Activated CD4-positive, CD25-positive, alpha-beta regulatory T cell treated with anti-CD3 and anti-CD28 coated beads, Interleukin-2, amount 50 U/mL, for 24 hours (primary cell): ENCODE results near the gene C11orf54.
"Not testable (repeated sequence)": the region's sequence is repeated elsewhere in the genome, so short reads cannot be mapped to it uniquely, and the experiment has no call there.

ENCODE experiments used
- ATAC-seq, 2 donors: fragments of 150-1000 bp; cut with Tn5 transposase; one replicate each; pipeline ENCODE4 v1.10.0; 2021; ENCODE audit warnings: mild to moderate bottlenecking in 1 of 2, moderate library complexity in 1 of 2

Gene C11orf54

DNA sequence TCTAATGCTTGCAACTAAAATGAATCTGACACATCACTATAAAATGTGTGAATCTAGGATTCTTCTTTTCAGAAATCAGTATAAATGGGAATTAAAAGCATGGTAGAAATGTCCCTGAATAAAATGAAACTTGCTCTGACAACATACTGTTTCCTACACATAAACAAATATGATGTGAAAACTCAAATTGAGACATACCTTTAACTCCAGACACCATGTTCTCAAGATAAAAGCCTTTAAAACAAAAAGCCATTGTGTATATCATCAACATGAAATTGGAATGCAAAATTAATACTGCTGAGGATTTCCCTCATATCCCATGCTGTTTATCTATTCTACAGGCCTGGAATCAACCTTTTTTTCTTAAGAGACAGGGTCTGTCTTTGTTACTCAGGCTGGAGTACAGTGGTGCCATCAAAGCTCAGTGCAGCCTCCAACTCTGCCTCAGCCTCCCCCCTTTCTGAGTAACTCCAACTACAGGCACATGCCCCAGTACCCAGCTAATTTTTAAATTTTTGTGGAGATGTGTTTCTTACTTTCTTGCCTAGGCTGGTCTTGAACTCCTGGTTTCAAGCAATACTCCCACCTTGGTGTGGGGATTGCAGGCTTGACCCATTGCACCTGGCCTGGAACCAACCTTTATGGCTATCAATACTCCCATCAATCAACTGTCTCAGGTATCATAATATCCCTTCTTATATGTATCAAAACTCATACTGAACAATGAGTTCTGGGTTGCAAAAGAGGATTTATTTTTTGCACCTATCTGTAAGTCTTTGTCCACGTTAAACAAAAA is 6.8 kb upstream of the C11orf54 start:
- ATAC-seq = no peak

DNA sequence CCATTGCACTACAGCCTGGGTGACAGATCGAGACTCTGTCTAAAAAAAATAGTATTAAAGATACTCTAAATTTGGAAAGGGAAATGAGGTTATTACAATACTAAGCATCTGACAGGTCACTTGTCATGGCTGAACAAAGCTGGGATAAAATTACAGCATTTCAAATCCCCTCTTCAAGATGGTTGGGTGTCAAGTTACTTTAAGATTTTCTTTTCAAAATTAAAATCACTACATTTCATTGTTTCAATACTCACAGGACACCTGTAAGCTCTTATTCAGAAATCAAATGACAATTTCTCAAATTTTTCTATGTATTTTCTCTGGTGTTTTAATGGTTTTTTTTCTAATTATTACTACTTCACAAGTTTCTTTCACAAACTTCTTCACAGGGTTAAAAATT is 5.8 kb upstream of the C11orf54 start:
- ATAC-seq = no peak

- ATAC-seq = no peak
Measured at GRCh38 chr11:93736129-93736528, 5.3 kb upstream of the C11orf54 start.

DNA sequence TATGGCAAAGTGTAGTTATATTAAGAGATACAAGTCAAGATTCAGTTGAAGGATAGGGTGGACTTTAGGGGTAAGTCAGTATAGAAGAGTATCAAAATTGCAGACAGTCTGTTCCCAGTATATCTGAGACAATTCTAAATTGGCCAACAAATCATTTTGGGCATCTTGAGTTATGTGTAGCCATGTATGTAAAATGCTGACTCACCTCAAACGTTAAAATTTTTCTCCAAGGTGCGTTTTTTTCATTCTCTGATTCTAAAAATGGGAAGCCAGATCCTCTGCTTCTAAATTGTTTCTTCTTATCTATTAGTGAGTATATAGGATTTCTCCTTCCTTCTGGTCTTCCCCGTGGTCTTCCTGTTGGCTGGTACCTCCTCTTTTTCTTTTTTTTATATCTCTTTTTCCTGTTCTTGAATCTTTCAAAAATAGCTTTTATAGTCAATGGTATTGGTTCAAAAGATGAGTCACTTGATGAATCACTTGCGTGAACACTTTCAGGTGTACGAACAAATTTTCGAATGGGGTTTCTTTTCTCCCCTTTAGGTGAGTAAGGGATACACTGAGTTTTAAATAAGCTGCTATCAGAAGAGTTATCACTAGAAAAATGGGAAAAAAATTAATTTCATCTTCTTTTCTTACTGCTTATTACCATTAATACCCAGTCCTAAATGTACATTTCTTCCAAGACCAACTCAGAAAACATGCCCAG is 3.4 kb upstream of the C11orf54 start:
- ATAC-seq = peak; percentile 27 to 39

DNA sequence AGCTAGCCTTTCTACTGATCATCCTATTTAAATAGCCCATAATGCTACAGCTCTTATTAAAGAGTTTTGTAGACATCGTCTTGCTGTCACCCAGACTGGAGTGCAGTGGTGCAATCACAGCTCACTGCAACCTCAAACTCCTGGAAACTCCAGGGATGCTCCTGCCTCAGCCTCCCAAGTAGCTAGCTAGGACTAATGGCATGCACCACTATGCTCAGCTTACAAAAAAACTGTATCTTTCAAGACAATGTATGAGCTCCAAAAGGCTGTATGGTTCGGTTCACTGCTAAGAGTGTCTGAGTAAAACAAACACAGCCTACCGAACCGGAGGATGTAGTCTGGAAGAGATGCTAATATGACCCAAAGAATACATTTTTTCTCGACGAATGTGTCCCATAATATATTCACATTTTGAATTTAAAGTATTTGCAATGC is 2.8 kb upstream of the C11orf54 start:
- no peak for ATAC-seq

DNA sequence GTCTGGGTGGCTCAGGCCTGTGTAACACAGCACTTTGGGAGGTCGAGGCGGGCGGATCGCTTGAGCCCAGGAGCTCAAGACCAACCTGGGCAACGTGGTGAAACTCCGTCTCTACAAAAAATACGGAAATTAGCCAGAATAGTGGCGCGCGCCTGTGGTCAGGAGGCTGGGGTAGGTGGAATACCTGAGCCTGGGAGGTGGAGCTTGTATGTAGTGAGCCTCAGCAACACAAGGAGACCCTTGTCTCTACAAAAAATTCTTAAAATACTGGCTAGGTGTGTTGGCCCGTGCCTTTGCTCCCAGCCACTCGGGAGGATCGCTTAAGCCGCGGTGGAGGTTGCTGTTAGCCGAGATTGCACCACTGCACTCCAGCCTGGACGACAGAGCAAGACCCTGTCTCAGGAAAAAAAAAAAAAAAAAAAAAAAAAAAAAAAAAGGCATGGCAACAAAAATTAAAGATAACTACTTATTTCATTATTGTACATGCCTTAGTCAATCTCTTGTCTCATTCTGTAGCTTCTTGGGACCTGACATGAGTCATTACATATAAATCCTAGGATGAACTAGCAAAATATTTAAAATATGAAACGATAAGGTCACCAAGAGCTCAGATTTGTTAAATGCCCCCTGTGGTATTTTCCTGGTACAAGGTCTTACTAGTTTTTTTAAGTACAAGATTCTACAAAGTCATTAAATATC is 1.3 kb upstream of the C11orf54 start:
- peak in 1 of 2 donors; percentile 3 for ATAC-seq

- peak; percentile 42 to 47 for ATAC-seq
Measured at GRCh38 chr11:93740730-93741093, 760 bp upstream of the C11orf54 start.

DNA sequence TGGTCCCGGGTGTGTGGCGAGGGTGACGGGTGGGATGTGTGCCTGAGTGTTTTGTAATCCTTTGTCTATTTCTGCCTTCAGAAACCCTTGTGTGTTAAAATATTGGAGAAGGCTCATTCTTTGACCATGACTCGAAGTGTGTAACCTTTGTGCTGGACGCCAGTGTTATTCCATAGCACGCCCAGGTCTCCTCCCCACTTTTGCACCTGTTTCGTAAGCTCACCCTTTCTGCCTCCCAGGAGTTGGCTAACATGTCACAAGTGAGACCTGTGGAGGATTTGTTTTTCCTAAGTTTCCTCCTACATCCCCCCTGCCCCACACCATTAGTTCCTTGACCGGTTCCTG is 382 bp downstream of the C11orf54 start:
- ATAC-seq = no peak

DNA sequence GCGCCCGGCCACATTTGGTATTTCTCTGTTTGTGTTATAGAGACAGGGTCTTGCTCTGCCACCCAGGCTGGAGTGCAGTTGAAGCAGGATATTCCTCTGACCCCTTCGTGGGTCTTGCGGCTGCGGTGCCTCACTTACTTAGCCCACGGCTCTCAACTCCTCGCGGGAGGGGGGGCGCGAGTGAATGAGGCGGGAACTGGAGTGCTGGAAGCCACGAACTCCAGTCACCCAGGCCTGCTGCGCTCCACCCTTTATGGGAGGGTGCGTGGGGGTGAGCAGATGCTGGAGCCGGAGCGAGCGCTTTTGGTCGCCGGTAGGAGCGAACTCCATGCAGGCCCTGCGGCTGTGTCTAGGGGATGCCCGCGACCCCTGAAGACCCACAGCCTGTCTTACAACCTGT is 1.8 kb downstream of the C11orf54 start:
- no peak for ATAC-seq

DNA sequence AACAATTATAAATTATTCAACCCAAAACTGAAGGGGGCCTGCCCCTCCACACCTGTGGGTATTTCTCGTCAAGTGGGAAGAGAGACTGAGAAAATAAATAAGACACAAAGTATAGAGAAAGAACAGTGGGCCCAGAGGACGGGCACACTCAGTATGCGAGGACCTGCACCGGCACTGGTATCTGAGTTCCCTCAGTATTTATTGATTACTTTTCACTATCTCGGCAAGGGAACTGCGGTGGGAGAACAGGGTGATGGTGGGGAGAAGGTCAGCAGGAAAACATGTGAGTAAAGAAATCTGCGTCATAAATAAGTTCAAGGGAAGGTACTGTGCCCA is 3.2 kb downstream of the C11orf54 start:
- no peak for ATAC-seq

DNA sequence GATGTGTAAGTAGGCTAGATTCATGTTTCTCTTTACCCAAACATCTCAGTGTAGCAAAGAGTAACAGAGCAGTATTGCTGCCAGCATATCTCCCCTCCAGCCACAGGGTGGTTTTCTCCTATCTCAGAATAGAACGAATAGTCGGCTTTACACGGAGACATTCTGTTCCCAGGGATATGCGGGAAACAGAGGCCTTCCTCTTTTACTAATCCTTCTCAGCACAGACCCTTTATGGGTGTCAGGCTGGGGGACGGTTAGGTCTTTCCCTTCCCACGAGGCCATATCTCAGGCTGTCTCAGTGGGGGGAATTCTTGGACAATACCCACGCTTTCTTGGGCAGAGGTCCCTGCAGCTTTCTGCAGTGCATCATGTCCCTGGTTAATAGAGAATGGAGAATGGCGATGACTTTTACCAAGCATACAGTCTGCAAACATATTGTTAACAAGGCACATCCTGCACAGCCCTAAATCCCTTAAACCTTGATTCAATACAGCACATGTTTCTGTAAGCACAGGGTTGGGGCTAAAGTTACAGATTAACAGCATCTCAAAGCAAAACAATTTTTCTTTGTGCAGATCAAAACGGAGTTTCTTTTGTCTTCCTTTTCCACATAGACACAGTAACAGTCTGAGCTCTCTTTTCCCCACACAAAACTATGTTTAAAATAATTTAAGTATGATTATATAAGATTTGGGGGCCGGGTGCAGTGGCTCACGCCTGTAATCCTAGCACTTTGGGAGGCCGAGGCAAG is 3.7 kb downstream of the C11orf54 start:
- not testable (repeated sequence) for ATAC-seq

DNA sequence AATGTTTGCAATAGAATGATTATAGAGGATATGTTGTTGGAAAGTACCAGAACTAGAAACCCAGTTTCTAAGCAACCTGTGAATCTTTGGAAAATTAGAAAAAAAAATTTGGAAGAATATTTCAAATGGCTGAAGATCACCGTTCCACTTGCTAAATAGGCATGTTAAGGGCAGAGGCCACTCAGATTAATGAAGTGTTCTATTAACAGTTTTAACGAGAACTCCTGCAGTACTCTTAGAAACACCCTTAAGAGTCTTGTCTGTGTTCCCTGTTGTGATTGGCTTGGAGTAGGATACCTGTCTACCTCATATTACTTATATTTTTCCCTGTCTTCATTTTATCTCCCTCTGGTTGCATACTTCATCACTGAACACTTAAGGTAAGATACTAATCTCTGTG is 4.6 kb downstream of the C11orf54 start:
- ATAC-seq = no peak

DNA sequence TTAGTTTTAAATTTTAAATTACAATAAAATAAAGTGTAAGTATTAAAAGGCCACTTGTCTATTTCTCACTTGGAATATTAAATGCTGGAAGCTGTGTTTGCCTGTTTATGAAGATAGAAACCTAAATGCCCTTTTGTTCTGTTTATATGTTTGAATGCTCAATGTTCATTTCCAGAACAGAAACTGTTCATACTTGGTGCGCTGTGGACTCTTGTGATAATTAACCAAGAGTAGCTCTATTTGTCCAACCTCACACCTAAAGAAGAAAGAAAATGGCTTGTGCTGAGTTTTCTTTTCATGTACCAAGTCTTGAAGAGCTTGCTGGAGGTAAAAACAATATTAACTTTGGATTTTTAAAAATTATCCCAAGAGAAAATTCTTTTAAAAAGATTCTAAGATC is 5.7 kb downstream of the C11orf54 start:
- no peak for ATAC-seq

- no peak for ATAC-seq
Measured at GRCh38 chr11:93751001-93751400, 9.5 kb downstream of the C11orf54 start.

DNA sequence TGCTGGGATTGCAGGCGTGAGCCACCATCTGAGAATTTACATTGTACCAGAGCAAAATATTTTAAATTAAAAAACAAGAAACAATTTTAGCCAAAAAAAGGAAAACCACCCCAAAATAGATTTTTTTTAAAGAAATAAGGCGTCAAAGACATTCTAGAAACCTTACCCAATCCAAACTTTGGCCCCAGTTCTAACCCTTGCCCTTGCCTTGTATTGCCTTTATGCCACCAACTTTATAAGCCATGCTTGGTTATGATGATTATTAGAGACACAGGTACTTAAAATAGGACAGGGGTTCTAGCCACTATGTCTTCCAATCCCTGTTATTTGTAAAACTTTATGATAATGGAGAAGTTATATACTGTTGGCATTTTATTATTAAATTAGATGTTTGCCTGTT is 11.8 kb downstream of the C11orf54 start:
- ATAC-seq = no peak

DNA sequence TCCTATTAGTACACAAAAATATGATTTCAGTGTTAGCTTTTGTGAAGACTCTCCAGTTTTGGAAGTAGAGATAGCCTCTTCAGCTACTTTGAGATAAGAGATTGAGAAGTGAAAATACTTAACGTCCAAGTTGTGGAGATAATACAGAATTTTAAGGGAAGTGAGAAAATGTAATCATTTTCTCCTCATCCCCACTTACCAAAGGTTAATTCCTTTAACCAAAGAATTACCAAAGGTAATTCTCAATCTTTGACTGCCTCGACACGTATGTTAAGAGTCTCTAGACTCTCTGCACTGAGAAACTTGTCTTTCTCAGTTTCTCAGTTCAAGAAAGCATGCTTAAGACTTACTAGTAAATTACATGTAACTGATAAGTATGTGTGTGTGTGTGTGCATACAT is 15.3 kb downstream of the C11orf54 start:
- ATAC-seq = no peak

DNA sequence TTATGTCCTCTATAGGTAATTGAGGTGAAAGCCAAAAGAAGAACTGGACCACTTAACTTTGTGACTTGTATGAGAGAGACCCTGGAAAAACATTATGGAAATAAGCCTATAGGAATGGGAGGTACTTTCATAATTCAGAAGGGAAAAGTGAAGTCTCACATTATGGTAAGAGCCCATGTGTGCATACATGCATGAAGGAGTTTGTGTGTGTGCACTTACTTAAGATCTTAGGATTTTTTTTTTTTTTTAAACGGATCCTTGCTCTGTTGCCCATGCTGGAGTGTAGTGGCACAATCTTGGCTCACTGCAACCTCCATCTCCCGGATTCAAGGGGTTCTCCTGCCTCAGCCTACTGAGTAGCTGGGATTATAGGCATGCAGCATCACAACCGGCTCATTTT is 15.8 kb downstream of the C11orf54 start:
- no peak for ATAC-seq

GRCh38 chr11:93757924-93758865 is 16.7 kb downstream of the C11orf54 start:
- no peak for ATAC-seq

- not testable (repeated sequence) for ATAC-seq
Measured at GRCh38 chr11:93759123-93759522, 17.7 kb downstream of the C11orf54 start.

GRCh38 chr11:93761910-93762309 is 20.4 kb downstream of the C11orf54 start:
- ATAC-seq = no peak

DNA sequence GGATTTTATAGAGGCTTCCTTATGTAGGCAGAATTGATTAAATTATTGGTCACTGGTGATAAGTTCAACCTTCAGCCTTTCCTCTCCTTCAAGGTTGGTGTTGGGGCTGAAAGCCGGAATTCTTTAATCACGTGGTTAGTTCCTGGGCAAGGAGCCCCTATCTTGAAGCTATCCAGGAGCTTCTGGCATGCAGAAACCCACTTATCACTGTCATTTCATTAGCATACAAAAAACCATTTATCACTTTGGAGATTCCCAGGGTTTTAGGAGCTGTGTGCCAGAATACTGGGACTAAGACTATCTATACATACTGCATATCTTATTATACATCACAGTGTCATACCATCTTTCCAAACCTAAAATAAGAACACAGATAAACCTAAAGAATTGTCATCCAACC is 24.1 kb downstream of the C11orf54 start:
- no peak for ATAC-seq

- ATAC-seq = no peak
Measured at GRCh38 chr11:93766504-93766903, 25.0 kb downstream of the C11orf54 start.
